ENCODE results near the gene TM9SF1.

- TF ChIP-seq NRF1 (conservative IDR thresholded peaks at IDR 0.05 in 1 of 2, IDR thresholded peaks at IDR 0.05 in 1 of 2) (no peak), CCNT2 (IDR thresholded peaks at IDR 0.05; ENCODE audit: borderline replicate concordance, extremely low read depth, insufficient read length, low read depth, low read length) (no peak), POLR2AphosphoS5 (IDR thresholded peaks at IDR 0.05; ENCODE audit: control insufficient read depth, insufficient read depth, low read depth, low read length) (no peak), SRSF3 (IDR thresholded peaks at IDR 0.05; ENCODE audit: insufficient read depth, low read length) (no peak), KLF13 (tag; IDR thresholded peaks at IDR 0.05; ENCODE audit: borderline replicate concordance, low read depth) (no peak), MAFF (IDR thresholded peaks at IDR 0.05; ENCODE audit: low read length) (no peak), SREBF2 (CRISPR knock-in tag; IDR thresholded peaks at IDR 0.05) (no peak), ZNF551 (CRISPR knock-in tag; IDR thresholded peaks at IDR 0.05) (no peak)
These were observed 10.2 kb downstream of the TM9SF1 start for GRCh38 chr14:24185026-24185425.
